GM23338 (cell line): ENCODE data around the gene CDYL2. TPM values are rescaled to one million over a fixed set of nuclear protein-coding genes. Genes with fewer than 3 reads are reported as not detected.

Experiments used
- ATAC-seq: fragments of 200-7000 bp; cut with Tn5 transposase; 3 replicates; pipeline ENCODE4 v1.9.1; 2020
- DNase-seq: peaks from one replicate; pipeline ENCODE4 v3.0.0-alpha.2; 2015; ENCODE audit warnings: low spot score
- H2AFZ ChIP-seq: fragments of 200-600 bp; sonication (generic); 2 replicates; pipeline ENCODE4 v1.8.0; 2016; ENCODE audit warnings: antibody characterized with exemption, mild to moderate bottlenecking, moderate library complexity
- H3F3A ChIP-seq: fragments of 200-600 bp; sonication (generic); replicated peaks from 2 replicates; pipeline ENCODE4 v1.8.0; 2017; ENCODE audit warnings: antibody characterized with exemption, mixed run types, low read depth
- H3K27ac ChIP-seq: fragments of 200-600 bp; sonication (generic); 2 replicates; pipeline ENCODE4 v1.6.1; 2016; ENCODE audit warnings: low read depth
- H3K27me3 ChIP-seq: fragments of 200-600 bp; sonication (generic); 2 replicates; pipeline ENCODE4 v1.8.0; 2016; ENCODE audit warnings: mild to moderate bottlenecking, mixed run types, moderate library complexity; ENCODE audit not compliant: insufficient read depth
- H3K36me3 ChIP-seq: fragments of 200-600 bp; sonication (generic); 2 replicates; pipeline ENCODE4 v1.8.0; 2016; ENCODE audit warnings: mild to moderate bottlenecking; ENCODE audit not compliant: insufficient read depth
- H3K4me1 ChIP-seq: fragments of 200-600 bp; sonication (generic); 2 replicates; pipeline ENCODE4 v1.8.0; 2016; ENCODE audit warnings: mild to moderate bottlenecking, moderate library complexity; ENCODE audit not compliant: insufficient read depth
- H3K4me2 ChIP-seq: fragments of 200-600 bp; sonication (generic); 2 replicates; pipeline ENCODE4 v1.7.1; 2017; ENCODE audit warnings: mixed run types
- H3K4me3 ChIP-seq: fragments of 200-600 bp; sonication (generic); 2 replicates; pipeline ENCODE4 v1.6.1; 2016; ENCODE audit warnings: mixed run types
- H3K79me2 ChIP-seq: fragments of 200-600 bp; sonication (generic); replicated peaks from 2 replicates; pipeline ENCODE4 v1.8.0; 2017; ENCODE audit warnings: mild to moderate bottlenecking; ENCODE audit not compliant: insufficient read depth
- H3K9me2 ChIP-seq: fragments of 200-600 bp; sonication (generic); 2 replicates; pipeline ENCODE4 v1.8.0; 2017; ENCODE audit not compliant: insufficient read depth
- H4K20me1 ChIP-seq: fragments of 200-600 bp; sonication (generic); replicated peaks from 2 replicates; pipeline ENCODE4 v1.8.0; 2017; ENCODE audit warnings: mild to moderate bottlenecking; ENCODE audit not compliant: insufficient read depth
- H3K27ac Mint-ChIP-seq: 2 replicates; pipeline ENCODE4 v1.8.0; 2020; ENCODE audit warnings: inconsistent platforms, mild to moderate bottlenecking, moderate library complexity, mixed read lengths
- H3K27me3 Mint-ChIP-seq: 3 replicates; pipeline ENCODE4 v1.8.0; 2022; ENCODE audit warnings: low read depth, mild to moderate bottlenecking, moderate library complexity, mixed read lengths, inconsistent platforms; ENCODE audit not compliant: insufficient read depth, poor library complexity
- H3K36me3 Mint-ChIP-seq: 3 replicates; pipeline ENCODE4 v1.8.0; 2021; ENCODE audit warnings: low read depth, mild to moderate bottlenecking, inconsistent platforms, moderate library complexity, mixed read lengths
- H3K4me1 Mint-ChIP-seq: 3 replicates; pipeline ENCODE4 v1.8.0; 2020; ENCODE audit warnings: mild to moderate bottlenecking, inconsistent platforms, mixed read lengths
- H3K4me3 Mint-ChIP-seq: 3 replicates; pipeline ENCODE4 v1.8.0; 2021; ENCODE audit warnings: moderate library complexity, mild to moderate bottlenecking, inconsistent platforms, mixed read lengths
- H3K9me3 Mint-ChIP-seq: 3 replicates; pipeline ENCODE4 v1.8.0; 2020; ENCODE audit warnings: moderate library complexity, mild to moderate bottlenecking, inconsistent platforms, mixed read lengths
- CREB1 ChIP-seq: fragments of 250-450 bp; sonication (Bioruptor Pico); IDR thresholded peaks from 2 replicates; pipeline ENCODE4 v1.5.0; 2020; ENCODE audit warnings: low read depth, mild to moderate bottlenecking, moderate library complexity
- CTCF ChIP-seq, 2 experiments: fragments of 200-600 bp in 1 of 2; sonication (generic) in 1 of 2; conservative IDR thresholded peaks; 2 replicates each; pipeline versions ENCODE4 v1.5.1 to v1.6.1; 2016 to 2017; ENCODE audit warnings: antibody characterized with exemption in 2 of 2, low read depth in 2 of 2, mild to moderate bottlenecking in 2 of 2, moderate library complexity in 1 of 2
- EZH2 ChIP-seq: fragments of 200-600 bp; sonication (generic); IDR thresholded peaks from one replicate; pipeline ENCODE4 v1.8.0; 2017; ENCODE audit warnings: antibody characterized with exemption, mild to moderate bottlenecking, low read depth; ENCODE audit not compliant: unreplicated experiment
- EZH2phosphoT487 ChIP-seq: fragments of 200-600 bp; sonication (generic); IDR thresholded peaks from one replicate; pipeline ENCODE4 v1.8.1; 2018; ENCODE audit warnings: antibody characterized with exemption; ENCODE audit not compliant: unreplicated experiment
- JUNB ChIP-seq: IDR thresholded peaks from one replicate; pipeline ENCODE4 v1.6.1; 2016; ENCODE audit warnings: antibody characterized with exemption; ENCODE audit not compliant: unreplicated experiment
- POLR2AphosphoS5 ChIP-seq: IDR thresholded peaks from 2 replicates; pipeline ENCODE4 v1.6.1; 2016; ENCODE audit warnings: antibody characterized with exemption, low read depth
- REST ChIP-seq: IDR thresholded peaks from one replicate; pipeline ENCODE4 v1.6.1; 2018; ENCODE audit warnings: antibody characterized with exemption; ENCODE audit not compliant: unreplicated experiment
- STAT1 ChIP-seq: IDR thresholded peaks from one replicate; pipeline ENCODE4 v1.6.1; 2016; ENCODE audit warnings: antibody characterized with exemption; ENCODE audit not compliant: unreplicated experiment
- ZNF114 ChIP-seq: fragments of 250-450 bp; sonication (Bioruptor Pico); IDR thresholded peaks from 2 replicates; pipeline ENCODE4 v1.5.0; 2020; ENCODE audit warnings: mild to moderate bottlenecking, moderate library complexity
- ZNF331 ChIP-seq: fragments of 250-450 bp; sonication (Bioruptor Pico); IDR thresholded peaks from 2 replicates; pipeline ENCODE4 v1.5.0; 2020; ENCODE audit warnings: low read depth, mild to moderate bottlenecking, moderate library complexity
- polyA plus RNA-seq: library from polyadenylated mRNA; unstranded; fragments of >200 nt; fragmentation: Nextera tagmentation; extraction: Ambion mirVana; gene quantifications from 2 replicates; pipeline ENCODE4 v1.2.1, GENCODE V29; 2016
- total RNA-seq: library from RNA; depleted of rRNA; stranded (reverse); fragments of >200 nt; shearing (Covaris generic); gene quantifications from 2 replicates; pipeline ENCODE4 v1.2.3, GENCODE V29; 2014
- TF ChIP-seq, protein P1 (sequence below): fragments of 250-450 bp; sonication (Bioruptor Pico); IDR thresholded peaks from 2 replicates; pipeline ENCODE4 v1.5.0; 2020; ENCODE audit warnings: mild to moderate bottlenecking, moderate library complexity

CDYL2 gene
- total and polyA plus RNA-seq, 2 experiments from 2014 or later = 0.82 to 4.3 TPM

GRCh38 chr16:80659865-80660264, 144.5 kb downstream of the CDYL2 start:
- Histone ChIP-seq H2AFZ (no peak overlapping the region), H4K20me1 (no peaks in the 10 kb centered on the region), H3F3A (no peaks in the 10 kb centered on the region), H3K79me2 (no peaks in the 10 kb centered on the region), H3K36me3 (no peaks in the 10 kb centered on the region), H3K4me1 (no peaks in the 10 kb centered on the region), H3K9me2 (0 out of 2 replicates have a peak, but pooled peaks cover 3% of the 10 kb centered on the region), H3K27me3 (no peaks in the 10 kb centered on the region), H3K27ac (no peak overlapping the region), H3K4me2 (no peak overlapping the region), H3K4me3 (no peak overlapping the region)
- H3K4me3 Mint-ChIP-seq = no peak overlapping the region
- no peak for TF ChIP-seq CTCF (conservative IDR thresholded peaks at IDR 0.05; ENCODE audit: low read depth in 2 of 2)
- no peak for TF ChIP-seq CREB1 (CRISPR knock-in tag)
- TF ChIP-seq STAT1 = no peak
- TF ChIP-seq EZH2phosphoT487 = no peak
- no peak for TF ChIP-seq JUNB
- TF ChIP-seq REST = no peak
- no peak for TF ChIP-seq POLR2AphosphoS5
- H3K4me1 Mint-ChIP-seq = no peaks in the 10 kb centered on the region
- H3K9me3 Mint-ChIP-seq = peaks cover 15% of the 10 kb centered on the region
- H3K27me3 Mint-ChIP-seq = peaks cover 2% of the 10 kb centered on the region
- DNase-seq (no peak), ATAC-seq (no peak)
- no peak overlapping the region for H3K27ac Mint-ChIP-seq
- H3K36me3 Mint-ChIP-seq = no peaks in the 10 kb centered on the region

GRCh38 chr16:80656711-80657150, 147.7 kb downstream of the CDYL2 start:
- H3K4me3 ChIP-seq = no peak overlapping the region
- no peak overlapping the region for H3K4me3 Mint-ChIP-seq
- H3F3A ChIP-seq = no peaks in the 10 kb centered on the region
- no peak overlapping the region for H3K4me2 ChIP-seq
- H3K36me3 ChIP-seq = no peaks in the 10 kb centered on the region
- H3K79me2 ChIP-seq = no peaks in the 10 kb centered on the region
- H3K4me1 ChIP-seq = no peaks in the 10 kb centered on the region
- peaks cover 15% of the 10 kb centered on the region for H3K9me3 Mint-ChIP-seq
- no peaks in the 10 kb centered on the region for H4K20me1 ChIP-seq
- H3K27ac Mint-ChIP-seq = no peak overlapping the region
- H3K4me1 Mint-ChIP-seq = no peaks in the 10 kb centered on the region
- H3K27me3 Mint-ChIP-seq = no peaks in the 10 kb centered on the region
- TF ChIP-seq JUNB (no peak), EZH2 (no peak), EZH2phosphoT487 (no peak), ZNF331 (CRISPR knock-in tag) (no peak), ZNF114 (CRISPR knock-in tag) (no peak)
- TF ChIP-seq, protein P1, sequence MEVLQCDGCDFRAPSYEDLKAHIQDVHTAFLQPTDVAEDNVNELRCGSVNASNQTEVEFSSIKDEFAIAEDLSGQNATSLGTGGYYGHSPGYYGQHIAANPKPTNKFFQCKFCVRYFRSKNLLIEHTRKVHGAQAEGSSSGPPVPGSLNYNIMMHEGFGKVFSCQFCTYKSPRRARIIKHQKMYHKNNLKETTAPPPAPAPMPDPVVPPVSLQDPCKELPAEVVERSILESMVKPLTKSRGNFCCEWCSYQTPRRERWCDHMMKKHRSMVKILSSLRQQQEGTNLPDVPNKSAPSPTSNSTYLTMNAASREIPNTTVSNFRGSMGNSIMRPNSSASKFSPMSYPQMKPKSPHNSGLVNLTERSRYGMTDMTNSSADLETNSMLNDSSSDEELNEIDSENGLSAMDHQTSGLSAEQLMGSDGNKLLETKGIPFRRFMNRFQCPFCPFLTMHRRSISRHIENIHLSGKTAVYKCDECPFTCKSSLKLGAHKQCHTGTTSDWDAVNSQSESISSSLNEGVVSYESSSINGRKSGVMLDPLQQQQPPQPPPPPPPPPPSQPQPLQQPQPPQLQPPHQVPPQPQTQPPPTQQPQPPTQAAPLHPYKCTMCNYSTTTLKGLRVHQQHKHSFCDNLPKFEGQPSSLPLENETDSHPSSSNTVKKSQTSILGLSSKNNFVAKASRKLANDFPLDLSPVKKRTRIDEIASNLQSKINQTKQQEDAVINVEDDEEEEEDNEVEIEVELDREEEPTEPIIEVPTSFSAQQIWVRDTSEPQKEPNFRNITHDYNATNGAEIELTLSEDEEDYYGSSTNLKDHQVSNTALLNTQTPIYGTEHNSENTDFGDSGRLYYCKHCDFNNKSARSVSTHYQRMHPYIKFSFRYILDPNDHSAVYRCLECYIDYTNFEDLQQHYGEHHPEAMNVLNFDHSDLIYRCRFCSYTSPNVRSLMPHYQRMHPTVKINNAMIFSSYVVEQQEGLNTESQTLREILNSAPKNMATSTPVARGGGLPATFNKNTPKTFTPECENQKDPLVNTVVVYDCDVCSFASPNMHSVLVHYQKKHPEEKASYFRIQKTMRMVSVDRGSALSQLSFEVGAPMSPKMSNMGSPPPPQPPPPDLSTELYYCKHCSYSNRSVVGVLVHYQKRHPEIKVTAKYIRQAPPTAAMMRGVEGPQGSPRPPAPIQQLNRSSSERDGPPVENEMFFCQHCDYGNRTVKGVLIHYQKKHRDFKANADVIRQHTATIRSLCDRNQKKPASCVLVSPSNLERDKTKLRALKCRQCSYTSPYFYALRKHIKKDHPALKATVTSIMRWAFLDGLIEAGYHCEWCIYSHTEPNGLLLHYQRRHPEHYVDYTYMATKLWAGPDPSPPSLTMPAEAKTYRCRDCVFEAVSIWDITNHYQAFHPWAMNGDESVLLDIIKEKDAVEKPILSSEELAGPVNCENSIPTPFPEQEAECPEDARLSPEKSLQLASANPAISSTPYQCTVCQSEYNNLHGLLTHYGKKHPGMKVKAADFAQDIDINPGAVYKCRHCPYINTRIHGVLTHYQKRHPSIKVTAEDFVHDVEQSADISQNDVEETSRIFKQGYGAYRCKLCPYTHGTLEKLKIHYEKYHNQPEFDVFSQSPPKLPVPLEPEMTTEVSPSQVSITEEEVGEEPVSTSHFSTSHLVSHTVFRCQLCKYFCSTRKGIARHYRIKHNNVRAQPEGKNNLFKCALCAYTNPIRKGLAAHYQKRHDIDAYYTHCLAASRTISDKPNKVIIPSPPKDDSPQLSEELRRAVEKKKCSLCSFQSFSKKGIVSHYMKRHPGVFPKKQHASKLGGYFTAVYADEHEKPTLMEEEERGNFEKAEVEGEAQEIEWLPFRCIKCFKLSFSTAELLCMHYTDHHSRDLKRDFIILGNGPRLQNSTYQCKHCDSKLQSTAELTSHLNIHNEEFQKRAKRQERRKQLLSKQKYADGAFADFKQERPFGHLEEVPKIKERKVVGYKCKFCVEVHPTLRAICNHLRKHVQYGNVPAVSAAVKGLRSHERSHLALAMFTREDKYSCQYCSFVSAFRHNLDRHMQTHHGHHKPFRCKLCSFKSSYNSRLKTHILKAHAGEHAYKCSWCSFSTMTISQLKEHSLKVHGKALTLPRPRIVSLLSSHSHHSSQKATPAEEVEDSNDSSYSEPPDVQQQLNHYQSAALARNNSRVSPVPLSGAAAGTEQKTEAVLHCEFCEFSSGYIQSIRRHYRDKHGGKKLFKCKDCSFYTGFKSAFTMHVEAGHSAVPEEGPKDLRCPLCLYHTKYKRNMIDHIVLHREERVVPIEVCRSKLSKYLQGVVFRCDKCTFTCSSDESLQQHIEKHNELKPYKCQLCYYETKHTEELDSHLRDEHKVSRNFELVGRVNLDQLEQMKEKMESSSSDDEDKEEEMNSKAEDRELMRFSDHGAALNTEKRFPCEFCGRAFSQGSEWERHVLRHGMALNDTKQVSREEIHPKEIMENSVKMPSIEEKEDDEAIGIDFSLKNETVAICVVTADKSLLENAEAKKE (CRISPR knock-in tag) = no peak
- no peaks in the 10 kb centered on the region for H3K36me3 Mint-ChIP-seq
- peak; percentile 42; the same call in 1 of the 3 replicates for ATAC-seq
- no peak overlapping the region for H3K27ac ChIP-seq
- H2AFZ ChIP-seq = no peak overlapping the region
- 0 out of 2 replicates have a peak, but pooled peaks cover 3% of the 10 kb centered on the region for H3K9me2 ChIP-seq
- H3K27me3 ChIP-seq = no peaks in the 10 kb centered on the region
- peak; percentile 11 for DNase-seq
